Effector memory CD8-positive, alpha-beta T cell (primary cell): ENCODE measurements around the gene MYCN.

Experiments used
- ATAC-seq: fragments of 150-1000 bp; cut with Tn5 transposase; replicated peaks from 2 replicates; pipeline ENCODE4 v1.10.0; 2021; ENCODE audit warnings: mild to moderate bottlenecking, moderate library complexity
- DNase-seq, 3 experiments: peaks; one replicate each; pipeline ENCODE4 v3.0.0; 2021
- H3K27ac Mint-ChIP-seq, 2 donors: one replicate each; pipeline ENCODE4 v1.8.0; 2022; ENCODE audit warnings: mild to moderate bottlenecking in 2 of 2, mixed read lengths in 2 of 2, moderate library complexity in 2 of 2
- H3K27me3 Mint-ChIP-seq, 2 donors: one replicate each; pipeline ENCODE4 v1.8.0; 2022; ENCODE audit warnings: mixed read lengths in 2 of 2
- H3K36me3 Mint-ChIP-seq: one replicate; pipeline ENCODE4 v1.8.0; 2022; ENCODE audit warnings: mild to moderate bottlenecking, moderate library complexity, mixed read lengths; ENCODE audit not compliant: insufficient read depth
- H3K4me1 Mint-ChIP-seq, 2 donors: one replicate each; pipeline ENCODE4 v1.8.0; 2022; ENCODE audit warnings: low read depth in 2 of 2, mixed read lengths in 2 of 2
- H3K4me3 Mint-ChIP-seq, 2 donors: one replicate each; pipeline ENCODE4 v1.8.0; 2022; ENCODE audit warnings: mild to moderate bottlenecking in 2 of 2, mixed read lengths in 2 of 2, moderate library complexity in 2 of 2
- H3K9me3 Mint-ChIP-seq, 2 donors: one replicate each; pipeline ENCODE4 v1.8.0; 2022; ENCODE audit warnings: mixed read lengths in 2 of 2
- total RNA-seq, 9 experiments: gene quantifications; one replicate each; lab custom pipeline; 2026; lab: John Stamatoyannopoulos, UW

The MYCN gene
- total RNA-seq, result 0 to 0.24 (median 0) reads per million in 9 experiments

- Mint-ChIP-seq H3K9me3 (no peaks in the 10 kb centered on the region), H3K4me1 (peaks cover 0 to 7% of the 10 kb centered on the region in 2 donors), H3K27ac (no peak within 1 kb of the TSS), H3K36me3 (no peaks in the 10 kb centered on the region), H3K27me3 (peaks cover 50 to 72% of the 10 kb centered on the region in 2 donors), H3K4me3 (peak within 1 kb of the TSS; percentile 43 to 45)
- DNase-seq (no peak), ATAC-seq (no peak)
These were observed at the start of gene MYCN for GRCh38 chr2:15939854-15940660. MYCN (plus strand) TSS chr2:15940550; CDS start chr2:15942065, 1,515 bp downstream.

GRCh38 chr2:15890936-15891905 lies 49.1 kb upstream of the MYCN start:
- Mint-ChIP-seq H3K4me1 (no peaks in the 10 kb centered on the region), H3K4me3 (no peak overlapping the region), H3K27ac (no peak overlapping the region), H3K36me3 (no peaks in the 10 kb centered on the region), H3K27me3 (peaks cover 0 to 5% of the 10 kb centered on the region in 2 donors), H3K9me3 (peaks cover 2 to 4% of the 10 kb centered on the region in 2 donors)
- no peak for DNase-seq
- ATAC-seq, result no peak

GRCh38 chr2:15892151-15892880 lies 48.0 kb upstream of the MYCN start:
- Mint-ChIP-seq H3K27me3 (peaks cover 0 to 9% of the 10 kb centered on the region in 2 donors), H3K27ac (no peak overlapping the region), H3K36me3 (no peaks in the 10 kb centered on the region), H3K4me1 (no peaks in the 10 kb centered on the region), H3K4me3 (no peak overlapping the region), H3K9me3 (peaks cover 2 to 13% of the 10 kb centered on the region in 2 donors)
- DNase-seq, result no peak
- no peak for ATAC-seq

GRCh38 chr2:15893085-15893484 lies 47.3 kb upstream of the MYCN start:
- Mint-ChIP-seq H3K36me3 (no peaks in the 10 kb centered on the region), H3K9me3 (peaks cover 0 to 13% of the 10 kb centered on the region in 2 donors), H3K4me1 (no peaks in the 10 kb centered on the region), H3K4me3 (no peak overlapping the region), H3K27me3 (peaks cover 0 to 9% of the 10 kb centered on the region in 2 donors), H3K27ac (no peak overlapping the region)
- ATAC-seq (no peak), DNase-seq (no peak)

GRCh38 chr2:15893689-15894480 lies 46.5 kb upstream of the MYCN start:
- no peak for ATAC-seq
- Mint-ChIP-seq H3K9me3 (peaks cover 0 to 13% of the 10 kb centered on the region in 2 donors), H3K27me3 (peaks cover 0 to 9% of the 10 kb centered on the region in 2 donors), H3K4me1 (no peaks in the 10 kb centered on the region), H3K4me3 (no peak overlapping the region), H3K36me3 (peaks cover 3% of the 10 kb centered on the region), H3K27ac (no peak overlapping the region)
- no peak for DNase-seq

GRCh38 chr2:15894481-15895144 lies 45.7 kb upstream of the MYCN start:
- H3K36me3 Mint-ChIP-seq, result peaks cover 3% of the 10 kb centered on the region
- ATAC-seq (no peak), DNase-seq (no peak)
- H3K27ac Mint-ChIP-seq, result no peak overlapping the region
- peaks cover 0 to 13% of the 10 kb centered on the region in 2 donors for H3K9me3 Mint-ChIP-seq
- peaks cover 0 to 9% of the 10 kb centered on the region in 2 donors for H3K27me3 Mint-ChIP-seq
- no peaks in the 10 kb centered on the region for H3K4me1 Mint-ChIP-seq
- H3K4me3 Mint-ChIP-seq, result no peak overlapping the region

GRCh38 chr2:15895615-15896469 lies 44.5 kb upstream of the MYCN start:
- ATAC-seq (no peak), DNase-seq (no peak)
- H3K9me3 Mint-ChIP-seq, result peaks cover 0 to 14% of the 10 kb centered on the region in 2 donors
- H3K27ac Mint-ChIP-seq, result no peak overlapping the region
- peaks cover 0 to 9% of the 10 kb centered on the region in 2 donors for H3K27me3 Mint-ChIP-seq
- H3K4me3 Mint-ChIP-seq, result no peak overlapping the region
- H3K4me1 Mint-ChIP-seq, result no peaks in the 10 kb centered on the region
- peaks cover 3% of the 10 kb centered on the region for H3K36me3 Mint-ChIP-seq

- peaks cover 0 to 9% of the 10 kb centered on the region in 2 donors for H3K27me3 Mint-ChIP-seq
- no peak overlapping the region for H3K4me3 Mint-ChIP-seq
- no peaks in the 10 kb centered on the region for H3K4me1 Mint-ChIP-seq
- no peak overlapping the region for H3K27ac Mint-ChIP-seq
- peaks cover 0 to 21% of the 10 kb centered on the region in 2 donors for H3K9me3 Mint-ChIP-seq
- H3K36me3 Mint-ChIP-seq, result peaks cover 3% of the 10 kb centered on the region
- DNase-seq (no peak), ATAC-seq (no peak)
These were observed 43.5 kb upstream of the MYCN start for GRCh38 chr2:15896859-15897258.

GRCh38 chr2:15897431-15898098 lies 42.8 kb upstream of the MYCN start:
- H3K9me3 Mint-ChIP-seq, result peaks cover 0 to 21% of the 10 kb centered on the region in 2 donors
- H3K27me3 Mint-ChIP-seq, result peaks cover 0 to 9% of the 10 kb centered on the region in 2 donors
- no peaks in the 10 kb centered on the region for H3K4me1 Mint-ChIP-seq
- H3K36me3 Mint-ChIP-seq, result peaks cover 3% of the 10 kb centered on the region
- H3K4me3 Mint-ChIP-seq, result no peak overlapping the region
- no peak for DNase-seq
- H3K27ac Mint-ChIP-seq, result no peak overlapping the region
- ATAC-seq, result no peak

- no peak for DNase-seq
- Mint-ChIP-seq H3K27ac (no peak overlapping the region), H3K4me1 (no peaks in the 10 kb centered on the region), H3K36me3 (peaks cover 3% of the 10 kb centered on the region), H3K4me3 (no peak overlapping the region), H3K27me3 (peaks cover 0 to 9% of the 10 kb centered on the region in 2 donors), H3K9me3 (peaks cover 0 to 21% of the 10 kb centered on the region in 2 donors)
- no peak for ATAC-seq
These were observed 41.1 kb upstream of the MYCN start for GRCh38 chr2:15899327-15899612.
